ENCODE measurements around the gene GDF7.

DNA sequence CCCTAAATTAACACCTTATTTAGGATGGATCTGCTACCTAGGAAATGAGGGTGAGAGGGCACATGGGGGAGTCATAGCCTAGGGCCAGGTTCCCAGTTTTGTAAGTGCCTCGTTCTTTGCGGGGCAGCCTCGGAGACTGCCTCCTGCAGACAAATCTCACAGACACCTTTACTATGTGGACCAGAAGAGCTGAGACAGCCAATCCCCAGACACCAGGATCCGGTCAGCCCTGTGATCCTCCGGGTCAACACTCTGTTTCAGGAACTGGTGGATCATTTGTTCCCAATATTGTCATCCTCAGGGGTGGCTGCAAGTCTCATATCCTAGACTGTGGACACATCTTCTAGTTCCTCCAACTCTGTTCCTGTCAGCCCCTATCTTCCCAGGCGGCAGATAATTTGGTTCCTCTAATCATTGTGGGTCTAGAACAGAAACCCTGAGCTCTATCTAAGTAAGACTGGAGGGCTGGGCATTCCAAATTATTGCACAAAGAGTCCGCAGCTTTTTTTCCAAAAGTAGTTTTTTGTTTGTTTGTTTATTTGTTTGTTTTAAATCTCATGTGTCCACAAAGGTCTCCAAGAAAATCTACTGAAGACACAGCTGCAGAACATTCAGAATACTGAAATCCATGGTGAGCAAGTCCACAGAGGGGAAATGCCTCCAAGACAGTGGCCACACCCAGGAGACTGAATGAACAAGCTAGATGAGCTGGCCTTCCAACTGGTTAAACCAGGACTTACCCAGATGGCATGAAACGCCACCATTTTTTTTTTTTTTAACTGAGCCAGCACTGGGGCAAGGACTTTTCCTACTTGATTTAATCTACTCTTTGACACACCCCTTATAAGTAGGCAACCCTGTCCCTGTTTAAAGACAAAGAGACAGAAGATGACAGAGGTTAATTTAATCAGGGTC lies 6.2 kb upstream of the GDF7 start:
- TF ChIP-seq, protein P1, sequence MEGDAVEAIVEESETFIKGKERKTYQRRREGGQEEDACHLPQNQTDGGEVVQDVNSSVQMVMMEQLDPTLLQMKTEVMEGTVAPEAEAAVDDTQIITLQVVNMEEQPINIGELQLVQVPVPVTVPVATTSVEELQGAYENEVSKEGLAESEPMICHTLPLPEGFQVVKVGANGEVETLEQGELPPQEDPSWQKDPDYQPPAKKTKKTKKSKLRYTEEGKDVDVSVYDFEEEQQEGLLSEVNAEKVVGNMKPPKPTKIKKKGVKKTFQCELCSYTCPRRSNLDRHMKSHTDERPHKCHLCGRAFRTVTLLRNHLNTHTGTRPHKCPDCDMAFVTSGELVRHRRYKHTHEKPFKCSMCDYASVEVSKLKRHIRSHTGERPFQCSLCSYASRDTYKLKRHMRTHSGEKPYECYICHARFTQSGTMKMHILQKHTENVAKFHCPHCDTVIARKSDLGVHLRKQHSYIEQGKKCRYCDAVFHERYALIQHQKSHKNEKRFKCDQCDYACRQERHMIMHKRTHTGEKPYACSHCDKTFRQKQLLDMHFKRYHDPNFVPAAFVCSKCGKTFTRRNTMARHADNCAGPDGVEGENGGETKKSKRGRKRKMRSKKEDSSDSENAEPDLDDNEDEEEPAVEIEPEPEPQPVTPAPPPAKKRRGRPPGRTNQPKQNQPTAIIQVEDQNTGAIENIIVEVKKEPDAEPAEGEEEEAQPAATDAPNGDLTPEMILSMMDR (conservative IDR thresholded peaks at IDR 0.05; ENCODE audit: low read length) = no peak
- TF ChIP-seq EZH2phosphoT487 (IDR thresholded peaks at IDR 0.05; ENCODE audit: borderline replicate concordance, low read depth, low read length) = no peak

Data from OCI-LY7 (cell line).